ENCODE data around the gene FAM168A. TPM values are rescaled to one million over a fixed set of nuclear protein-coding genes. Genes with fewer than 3 reads are reported as not detected.
"Not testable (repeated sequence)": the region's sequence is repeated elsewhere in the genome, so short reads cannot be mapped to it uniquely, and the experiment has no call there.

Gene FAM168A
- polyA plus RNA-seq, 1 donor from 2014 or later = 2.6 TPM

DNA sequence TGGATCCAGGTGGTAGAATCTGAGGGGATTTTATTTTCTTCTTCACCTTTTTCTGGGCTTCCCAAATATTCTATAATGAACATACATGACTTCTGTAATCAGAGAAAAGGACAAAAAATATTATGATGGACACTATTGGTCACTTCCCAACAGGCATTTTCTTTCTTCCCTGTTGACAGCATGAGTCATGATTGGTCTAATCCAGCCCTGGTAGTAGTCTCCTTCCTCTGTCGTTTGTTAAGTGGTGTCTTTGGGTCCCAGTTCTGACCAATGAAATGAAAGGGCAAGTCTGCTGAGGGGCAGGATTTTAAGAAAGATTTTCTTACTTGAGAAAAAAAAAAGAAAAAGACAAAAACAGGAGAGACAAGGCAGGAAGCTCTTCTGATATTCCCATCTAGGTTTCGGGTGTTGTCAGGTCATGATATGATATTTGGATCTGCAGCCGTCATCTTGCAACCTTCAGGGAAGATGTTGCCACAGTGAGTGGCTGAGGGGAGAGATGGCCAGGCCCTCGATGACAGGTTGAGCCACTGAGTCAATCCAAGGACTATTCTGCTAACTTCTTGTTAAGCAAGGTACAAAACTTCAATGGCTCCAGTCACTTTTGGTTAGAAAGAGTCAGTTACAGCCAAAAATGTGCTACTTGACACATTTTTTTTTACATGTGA is 25.1 kb upstream of the FAM168A start:
- H3K36me3 Mint-ChIP-seq = no peaks in the 10 kb centered on the region
- no peak overlapping the region for H3K27ac Mint-ChIP-seq

DNA sequence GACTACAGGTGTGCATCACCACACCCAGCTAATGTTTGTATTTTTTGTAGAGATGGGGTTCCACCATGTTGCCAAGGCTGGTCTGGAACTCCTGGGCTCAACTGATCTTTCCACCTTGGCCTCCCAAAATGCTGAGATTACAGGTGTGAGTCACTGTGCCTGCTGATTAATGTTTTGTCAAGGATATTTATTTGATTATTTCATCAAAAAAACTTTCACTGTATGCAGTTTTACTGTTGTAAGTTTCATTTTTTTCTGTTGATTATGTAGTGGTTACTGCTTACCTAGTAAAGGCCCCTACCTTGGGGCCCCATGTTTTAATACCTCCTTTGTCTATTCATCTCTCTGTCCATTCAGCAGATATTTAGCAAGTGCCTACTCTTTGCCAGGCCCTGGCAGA is 16.7 kb upstream of the FAM168A start:
- Mint-ChIP-seq H3K27ac (no peak overlapping the region), H3K36me3 (no peaks in the 10 kb centered on the region), H3K4me3 (no peak overlapping the region), H3K27me3 (peaks cover under 1% of the 10 kb centered on the region), H3K4me1 (no peaks in the 10 kb centered on the region), H3K9me3 (no peaks in the 10 kb centered on the region)

More for the DNA sequence above, 25.1 kb upstream of the FAM168A start:
- Mint-ChIP-seq H3K4me1 (peaks cover 2 to 8% (median 3%) of the 10 kb centered on the region in 3 donors), H3K9me3 (no peaks in the 10 kb centered on the region), H3K4me3 (no peak overlapping the region), H3K27me3 (peaks cover 11% of the 10 kb centered on the region)

DNA sequence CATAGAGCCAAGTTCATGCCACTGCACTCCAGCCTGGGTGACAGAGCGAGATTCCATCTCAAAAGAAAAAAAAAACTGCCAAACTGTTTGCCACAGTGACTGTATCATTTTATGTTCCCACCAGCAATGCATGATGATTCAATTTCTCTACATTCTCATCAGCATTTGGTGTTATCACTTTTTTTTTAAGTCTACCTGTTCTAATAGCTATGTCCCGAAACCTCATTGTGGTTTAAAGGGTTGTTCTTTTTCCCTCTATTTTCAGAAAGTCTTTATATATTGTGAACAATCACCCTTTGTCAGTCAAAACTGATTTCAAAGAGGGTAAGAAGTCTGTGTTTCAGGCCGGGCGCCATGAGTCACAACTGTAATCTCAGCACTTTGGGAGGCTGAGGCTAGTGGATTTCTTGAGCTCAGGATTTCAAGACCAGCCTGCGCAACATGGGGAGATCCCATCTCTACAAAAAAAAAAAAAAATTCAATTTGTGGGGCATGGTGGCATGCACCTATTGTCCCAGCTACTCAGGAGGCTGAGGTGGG is 14.8 kb upstream of the FAM168A start:
- Mint-ChIP-seq H3K4me3 (no peak overlapping the region), H3K9me3 (no peaks in the 10 kb centered on the region), H3K27me3 (peaks cover 3% of the 10 kb centered on the region), H3K36me3 (no peaks in the 10 kb centered on the region), H3K4me1 (no peaks in the 10 kb centered on the region), H3K27ac (no peak overlapping the region)

DNA sequence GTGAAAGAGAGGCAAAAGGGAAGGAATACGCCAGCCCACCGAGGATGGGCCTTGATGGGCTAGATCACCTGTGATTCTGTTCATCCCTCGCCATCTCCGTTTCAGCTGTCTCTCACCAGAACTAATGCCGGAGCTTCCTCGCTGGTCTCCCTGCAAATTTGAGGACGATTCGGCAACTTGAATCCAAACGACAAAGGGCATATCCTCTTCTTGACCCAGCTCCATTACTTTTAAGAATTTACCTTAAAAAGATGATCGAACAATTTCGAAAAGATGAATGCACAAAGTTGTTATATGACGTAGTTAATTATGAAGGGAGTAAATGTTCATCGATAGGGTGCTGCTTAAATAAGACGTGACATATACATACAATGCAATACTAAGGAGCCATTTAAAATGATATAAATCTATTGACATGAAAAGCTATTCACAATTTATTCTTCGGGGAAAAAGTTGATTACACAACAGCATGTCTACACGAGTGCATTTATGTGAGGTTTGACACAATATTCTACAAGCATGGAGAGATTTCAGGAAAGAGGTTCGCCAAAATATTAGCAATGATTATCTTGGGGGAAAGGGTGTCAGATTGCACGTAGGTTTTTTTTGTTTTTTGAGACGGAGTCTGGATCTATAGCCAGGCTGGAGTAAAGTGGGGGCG is 937 bp upstream of the FAM168A start:
- H3K27ac Mint-ChIP-seq = peak overlapping the region; percentile 89 to 95 (median 91)
- no peaks in the 10 kb centered on the region for H3K27me3 Mint-ChIP-seq
- H3K4me1 Mint-ChIP-seq = peaks cover 10 to 24% (median 21%) of the 10 kb centered on the region in 3 donors
- peak overlapping the region; percentile 95 to 99 (median 97) for H3K4me3 Mint-ChIP-seq
- H3K9me3 Mint-ChIP-seq = no peaks in the 10 kb centered on the region
- H3K36me3 Mint-ChIP-seq = no peaks in the 10 kb centered on the region

DNA sequence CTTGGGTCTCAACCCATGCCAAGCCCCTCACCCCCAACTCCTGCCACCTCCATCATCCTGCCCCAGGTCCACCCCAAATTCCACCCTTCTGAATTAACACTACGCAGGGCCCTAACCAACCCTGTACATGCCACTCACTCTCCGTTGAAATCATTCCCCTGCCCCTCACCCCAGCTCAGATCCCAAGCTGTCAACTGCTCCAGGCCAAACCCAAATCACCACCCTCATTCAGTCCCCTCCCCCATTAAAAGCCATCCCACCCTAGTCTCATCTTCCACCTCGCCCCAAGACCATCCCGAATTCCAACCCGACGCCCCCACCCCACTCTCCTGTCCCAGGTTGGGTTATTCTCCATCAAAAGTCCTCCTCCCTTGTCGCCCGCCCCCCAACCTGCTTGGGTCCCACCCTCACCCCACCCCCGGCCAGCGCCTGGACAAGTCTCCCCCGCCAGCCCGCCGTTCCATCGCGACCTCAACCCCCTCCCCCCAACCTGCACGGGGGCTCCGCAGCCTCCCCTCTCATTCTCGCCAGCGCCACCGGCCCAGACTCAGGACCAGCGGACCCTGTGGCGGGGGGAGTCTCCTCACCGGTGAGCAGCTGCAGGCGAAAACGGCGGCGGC is 466 bp downstream of the FAM168A start:
- Mint-ChIP-seq H3K9me3 (no peaks in the 10 kb centered on the region), H3K27ac (peak overlapping the region in 2 of 3 donors; percentile 89 to 95), H3K36me3 (no peaks in the 10 kb centered on the region), H3K4me1 (peaks cover 10 to 29% (median 25%) of the 10 kb centered on the region in 3 donors), H3K27me3 (no peaks in the 10 kb centered on the region), H3K4me3 (peak overlapping the region; percentile 95 to 99 (median 97))

DNA sequence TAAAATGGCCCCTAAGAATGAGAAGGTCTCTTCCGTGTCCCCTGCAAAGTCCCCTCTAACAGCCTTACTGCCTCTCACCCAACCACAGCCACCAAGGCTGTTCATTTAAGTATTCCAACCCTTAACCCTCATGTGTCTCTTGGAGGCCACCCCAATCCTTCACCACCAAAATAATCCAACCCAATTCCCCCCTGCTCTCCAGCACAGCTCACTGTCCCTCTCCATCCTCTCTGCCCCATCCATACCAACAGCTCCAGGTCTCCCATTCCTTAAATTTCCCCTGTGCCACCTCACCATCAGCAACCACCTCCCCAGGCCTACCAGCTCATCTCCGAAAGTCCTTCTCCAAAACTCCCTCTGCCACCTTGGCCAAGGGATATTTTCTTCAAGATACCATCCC is 1.4 kb downstream of the FAM168A start:
- Mint-ChIP-seq H3K36me3 (peaks cover 4% of the 10 kb centered on the region), H3K27ac (peak overlapping the region in 2 of 3 donors; percentile 32 to 52)

DNA sequence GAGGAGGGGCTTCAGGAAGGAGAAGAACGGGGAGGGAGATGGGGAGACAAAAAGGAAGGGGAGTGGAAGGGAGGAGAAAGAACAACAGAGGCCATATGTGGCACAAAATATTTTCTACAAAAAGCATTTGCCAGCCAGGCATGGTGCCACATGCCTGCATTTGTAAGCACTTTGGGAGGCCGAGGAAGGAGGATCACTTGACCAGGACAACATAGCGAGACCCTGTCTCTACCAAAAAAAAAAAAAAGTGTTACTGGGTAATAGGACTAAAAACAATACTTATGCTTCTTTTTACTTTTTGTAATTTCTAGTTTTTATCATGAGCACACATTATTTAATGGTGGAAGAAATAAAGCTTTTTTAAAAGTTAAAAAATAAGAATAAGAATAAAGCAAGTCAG is 5.3 kb downstream of the FAM168A start:
- Mint-ChIP-seq H3K36me3 (peaks cover 9% of the 10 kb centered on the region), H3K27ac (peak overlapping the region in 1 of 3 donors; percentile 69), H3K9me3 (no peaks in the 10 kb centered on the region), H3K27me3 (no peaks in the 10 kb centered on the region), H3K4me3 (peak overlapping the region in 1 of 4 donors; percentile 70), H3K4me1 (peaks cover 7 to 36% (median 19%) of the 10 kb centered on the region in 3 donors)

More for the DNA sequence above, 1.4 kb downstream of the FAM168A start:
- Mint-ChIP-seq H3K9me3 (no peaks in the 10 kb centered on the region), H3K4me3 (peak overlapping the region; percentile 95 to 99 (median 97)), H3K27me3 (no peaks in the 10 kb centered on the region), H3K4me1 (peaks cover 10 to 33% (median 31%) of the 10 kb centered on the region in 3 donors)

DNA sequence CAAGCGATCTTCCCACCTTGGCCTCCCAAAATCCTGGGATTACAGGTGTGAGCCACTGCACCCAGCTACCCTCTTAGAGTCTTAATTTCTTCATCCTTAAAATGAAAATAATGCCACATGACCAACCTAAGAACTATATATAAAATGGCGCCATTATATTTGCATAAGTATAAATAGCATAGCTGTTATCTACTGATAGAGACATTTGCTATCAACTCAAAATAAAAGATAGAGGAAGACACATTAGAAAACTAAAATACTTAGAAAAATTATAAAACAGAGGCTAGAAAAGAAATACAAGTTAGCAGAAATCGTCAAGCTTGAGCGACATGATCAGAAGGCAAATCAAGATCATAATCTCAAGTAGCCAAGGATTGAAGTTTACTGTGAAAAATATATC is 6.2 kb downstream of the FAM168A start:
- Mint-ChIP-seq H3K36me3 (peaks cover 9% of the 10 kb centered on the region), H3K27me3 (no peaks in the 10 kb centered on the region), H3K27ac (peak overlapping the region in 1 of 3 donors; percentile 31), H3K9me3 (no peaks in the 10 kb centered on the region), H3K4me1 (peaks cover 3 to 31% (median 19%) of the 10 kb centered on the region in 3 donors), H3K4me3 (peak overlapping the region in 2 of 4 donors; percentile 2 to 9)

DNA sequence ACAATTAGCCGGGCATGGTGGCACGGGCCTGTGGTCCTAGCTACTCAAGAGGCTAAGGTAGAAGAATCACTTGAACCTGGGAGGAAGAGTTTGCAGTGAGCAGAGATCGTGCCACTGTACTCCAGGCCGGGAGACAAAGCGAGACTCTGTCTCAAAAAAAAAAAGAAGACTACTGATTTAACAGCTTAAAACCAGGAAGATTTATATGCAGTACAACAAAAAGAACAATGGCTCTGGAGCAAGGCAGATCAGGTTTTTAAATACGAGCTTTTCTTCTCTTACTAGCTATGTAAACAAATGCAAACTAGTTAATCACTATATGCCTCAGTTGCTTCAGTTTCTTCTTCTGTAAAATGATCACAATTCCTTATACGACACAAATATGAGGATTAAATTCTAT is 6.9 kb downstream of the FAM168A start:
- no peak overlapping the region for H3K27ac Mint-ChIP-seq
- peak overlapping the region in 1 of 4 donors; percentile 41 for H3K4me3 Mint-ChIP-seq
- H3K36me3 Mint-ChIP-seq = peaks cover 9% of the 10 kb centered on the region
- H3K27me3 Mint-ChIP-seq = no peaks in the 10 kb centered on the region
- no peaks in the 10 kb centered on the region for H3K9me3 Mint-ChIP-seq
- H3K4me1 Mint-ChIP-seq = peaks cover 4 to 26% (median 14%) of the 10 kb centered on the region in 3 donors

DNA sequence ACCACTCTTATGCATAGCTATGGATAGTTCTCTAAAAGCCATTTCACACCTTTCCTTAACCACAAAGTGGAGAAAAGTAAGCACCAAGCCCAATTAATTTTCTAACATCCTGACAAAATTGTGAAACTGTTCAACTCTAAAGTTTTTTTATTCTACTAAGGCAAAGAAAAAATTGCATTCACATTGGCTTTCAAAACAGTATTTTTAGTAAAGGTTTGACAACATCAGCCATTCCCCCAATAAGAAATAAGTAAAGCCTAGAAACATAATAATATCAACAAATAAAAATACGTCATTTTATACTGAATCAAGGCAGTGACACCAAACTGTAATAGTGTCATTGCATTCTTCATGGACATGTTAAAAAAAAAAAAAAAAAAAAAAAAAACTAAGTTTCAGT is 11.1 kb downstream of the FAM168A start:
- H3K4me3 Mint-ChIP-seq = no peak overlapping the region
- H3K4me1 Mint-ChIP-seq = peaks cover 4 to 22% (median 6%) of the 10 kb centered on the region in 3 donors

DNA sequence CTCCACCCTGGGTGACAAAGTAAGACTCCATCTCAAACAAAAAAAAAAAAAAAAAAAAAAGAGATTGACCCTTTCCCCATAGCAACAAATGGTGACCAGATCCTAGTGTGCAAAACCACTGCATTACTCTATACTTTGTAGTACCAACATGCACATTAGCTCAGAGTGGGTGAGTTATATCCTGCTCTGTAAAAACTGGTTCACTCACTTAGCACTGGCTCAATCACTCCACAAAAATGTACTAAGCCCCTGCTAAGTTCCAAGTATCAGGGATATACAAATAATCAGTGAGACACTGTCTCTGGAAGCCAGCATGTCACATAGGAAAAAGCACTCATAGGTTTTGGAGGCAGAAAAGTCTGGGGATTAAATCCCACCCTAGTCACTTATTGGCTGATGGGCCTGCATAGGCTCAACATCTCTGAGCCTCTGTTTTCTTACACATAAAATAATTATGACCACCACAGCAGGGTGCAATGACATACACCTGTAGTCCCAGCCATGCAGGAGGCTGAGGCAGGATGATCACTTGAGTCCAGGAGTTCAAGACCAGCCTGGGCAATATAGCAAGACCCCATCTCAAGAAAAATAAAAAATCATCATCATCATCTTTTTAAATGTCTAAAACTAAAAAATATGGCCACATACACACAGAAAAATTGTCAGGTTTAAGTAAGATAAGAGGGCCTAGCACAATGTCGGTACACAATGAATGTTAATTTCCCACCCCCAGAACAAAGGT is 11.9 kb downstream of the FAM168A start:
- H3K27me3 Mint-ChIP-seq = no peaks in the 10 kb centered on the region
- H3K4me3 Mint-ChIP-seq = no peak overlapping the region
- H3K36me3 Mint-ChIP-seq = peaks cover 9% of the 10 kb centered on the region
- no peak overlapping the region for H3K27ac Mint-ChIP-seq
- H3K9me3 Mint-ChIP-seq = no peaks in the 10 kb centered on the region
- peaks cover 3 to 20% (median 6%) of the 10 kb centered on the region in 3 donors for H3K4me1 Mint-ChIP-seq

More for the DNA sequence above, 11.1 kb downstream of the FAM168A start:
- H3K27me3 Mint-ChIP-seq = no peaks in the 10 kb centered on the region
- H3K36me3 Mint-ChIP-seq = peaks cover 11% of the 10 kb centered on the region
- no peak overlapping the region for H3K27ac Mint-ChIP-seq
- H3K9me3 Mint-ChIP-seq = no peaks in the 10 kb centered on the region

DNA sequence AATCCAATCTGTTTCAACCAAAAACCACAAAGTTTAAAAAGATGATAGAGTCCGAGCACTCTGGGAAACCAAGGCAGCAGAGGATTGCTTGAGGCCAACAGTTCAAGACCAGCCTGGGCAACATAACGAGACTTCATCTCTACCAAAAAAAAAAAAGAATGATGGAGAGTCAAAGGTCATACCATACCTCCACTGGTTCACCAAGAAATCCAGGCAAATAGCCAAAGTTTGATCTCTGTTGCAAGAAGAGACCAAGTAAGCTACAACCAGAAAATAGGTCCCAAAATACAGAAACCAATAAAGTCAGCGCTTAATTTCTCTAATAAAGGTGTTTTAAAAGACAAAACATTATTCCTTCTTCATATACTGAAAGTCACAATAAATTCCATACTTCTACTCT is 13.1 kb downstream of the FAM168A start:
- peaks cover 6 to 25% (median 6%) of the 10 kb centered on the region in 3 donors for H3K4me1 Mint-ChIP-seq
- H3K36me3 Mint-ChIP-seq = peaks cover 9% of the 10 kb centered on the region
- no peaks in the 10 kb centered on the region for H3K9me3 Mint-ChIP-seq
- H3K27me3 Mint-ChIP-seq = no peaks in the 10 kb centered on the region
- H3K27ac Mint-ChIP-seq = no peak overlapping the region
- no peak overlapping the region for H3K4me3 Mint-ChIP-seq

DNA sequence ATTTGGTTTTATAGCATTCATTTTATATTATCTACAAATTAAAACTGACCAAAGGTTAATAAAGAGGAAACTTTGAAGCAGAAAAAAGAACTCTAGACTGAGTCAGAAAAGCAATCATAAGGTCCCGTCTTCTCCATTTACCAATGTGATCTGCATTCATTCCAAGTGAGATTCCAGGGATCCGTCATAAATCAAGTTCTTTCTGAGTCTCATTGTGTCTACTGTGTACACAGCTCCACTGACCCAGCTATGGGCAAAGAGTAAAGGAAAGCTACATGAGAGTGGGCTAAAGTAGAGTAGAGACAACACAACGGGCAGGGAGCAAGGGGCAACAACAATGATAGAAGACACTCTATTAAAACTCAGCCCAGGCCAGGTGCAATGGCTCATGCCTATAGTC is 15.3 kb downstream of the FAM168A start:
- Mint-ChIP-seq H3K27ac (no peak overlapping the region), H3K4me1 (peaks cover 6 to 16% (median 10%) of the 10 kb centered on the region in 3 donors), H3K9me3 (no peaks in the 10 kb centered on the region), H3K27me3 (no peaks in the 10 kb centered on the region), H3K36me3 (peaks cover 9% of the 10 kb centered on the region), H3K4me3 (no peak overlapping the region)

DNA sequence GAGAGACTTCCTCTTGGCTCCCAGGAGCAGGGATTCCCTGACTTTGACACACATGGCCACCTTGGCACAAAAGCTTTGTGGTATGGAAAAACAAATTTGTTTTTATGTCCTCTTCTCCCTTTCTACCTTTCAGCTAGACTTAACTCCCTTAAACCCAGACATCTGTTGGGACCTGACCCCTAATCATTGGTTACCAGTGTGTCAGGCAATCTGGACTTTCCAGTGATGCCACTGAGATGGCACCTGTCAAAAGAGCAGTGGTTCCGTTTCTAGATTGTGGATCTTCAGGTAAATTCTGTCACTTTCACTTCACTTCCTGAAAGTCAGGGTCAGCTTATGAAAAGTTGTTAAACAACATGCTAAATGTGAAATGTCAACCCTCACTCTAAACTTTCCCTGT is 17.2 kb downstream of the FAM168A start:
- H3K27ac Mint-ChIP-seq, H3K9me3 Mint-ChIP-seq: not testable (repeated sequence)

More for the DNA sequence above, 17.2 kb downstream of the FAM168A start:
- H3K4me1 Mint-ChIP-seq = peaks cover 1 to 13% (median 10%) of the 10 kb centered on the region in 3 donors
- not testable (repeated sequence) for H3K36me3 Mint-ChIP-seq, H3K4me3 Mint-ChIP-seq, H3K27me3 Mint-ChIP-seq
